WTC11 (cell line): ENCODE measurements around the gene GUCY1B1.

ENCODE experiments used
- CREB1 ChIP-seq: sonication (generic); formaldehyde crosslinking; IDR thresholded peaks from 2 replicates; pipeline ENCODE4 v1.8.0; 2023; ENCODE audit warnings: mild to moderate bottlenecking, missing genetic modification reagents
- CTCF ChIP-seq: fragments of 200-600 bp; IDR thresholded peaks from 2 replicates; pipeline ENCODE4 v1.8.0; 2022; ENCODE audit warnings: antibody characterized with exemption
- ESRRA ChIP-seq: sonication (generic); formaldehyde crosslinking; IDR thresholded peaks from 2 replicates; pipeline ENCODE4 v1.8.1; 2022; ENCODE audit warnings: mild to moderate bottlenecking, missing genetic modification reagents, borderline replicate concordance
- FOXP4 ChIP-seq: sonication (generic); formaldehyde crosslinking; IDR thresholded peaks from 2 replicates; pipeline ENCODE4 v1.8.0; 2022; ENCODE audit warnings: mild to moderate bottlenecking, missing genetic modification reagents
- GABPB1 ChIP-seq: sonication (generic); formaldehyde crosslinking; IDR thresholded peaks from 2 replicates; pipeline ENCODE4 v1.8.1; 2023; ENCODE audit warnings: mild to moderate bottlenecking, missing genetic modification reagents
- MAX ChIP-seq: sonication (generic); formaldehyde crosslinking; IDR thresholded peaks from 2 replicates; pipeline ENCODE4 v1.8.0; 2022; ENCODE audit warnings: mild to moderate bottlenecking, missing genetic modification reagents
- NFE2L1 ChIP-seq: sonication (generic); formaldehyde crosslinking; IDR thresholded peaks from 2 replicates; pipeline ENCODE4 v1.8.1; 2023; ENCODE audit warnings: missing genetic modification reagents
- RELA ChIP-seq: sonication (generic); formaldehyde crosslinking; IDR thresholded peaks from 2 replicates; pipeline ENCODE4 v1.8.1; 2022; ENCODE audit warnings: missing genetic modification reagents, mild to moderate bottlenecking, borderline replicate concordance
- SMAD3 ChIP-seq: sonication (generic); formaldehyde crosslinking; IDR thresholded peaks from 2 replicates; pipeline ENCODE4 v1.8.0; 2022; ENCODE audit warnings: missing genetic modification reagents, mild to moderate bottlenecking, borderline replicate concordance
- ZBTB21 ChIP-seq: sonication (generic); formaldehyde crosslinking; IDR thresholded peaks from 2 replicates; pipeline ENCODE4 v1.8.1; 2023; ENCODE audit warnings: mild to moderate bottlenecking, missing genetic modification reagents, borderline replicate concordance
- ZNF138 ChIP-seq: sonication (generic); formaldehyde crosslinking; conservative IDR thresholded peaks from 2 replicates; pipeline ENCODE4 v1.8.1; 2022; ENCODE audit warnings: mild to moderate bottlenecking, moderate library complexity, missing genetic modification reagents
- ZNF263 ChIP-seq: sonication (generic); formaldehyde crosslinking; IDR thresholded peaks from 2 replicates; pipeline ENCODE4 v1.8.1; 2022; ENCODE audit warnings: low read depth, mild to moderate bottlenecking, moderate library complexity, missing genetic modification reagents
- ZNF416 ChIP-seq: fragments of 250-450 bp; sonication (Bioruptor Pico); IDR thresholded peaks from 2 replicates; pipeline ENCODE4 v1.9.0; 2021; ENCODE audit warnings: mild to moderate bottlenecking, inconsistent platforms
- TF ChIP-seq, protein P1 (sequence below): sonication (generic); formaldehyde crosslinking; IDR thresholded peaks from 2 replicates; pipeline ENCODE4 v1.8.0; 2022; ENCODE audit warnings: mild to moderate bottlenecking, missing genetic modification reagents

GRCh38 chr4:155800685-155801343 is 42.0 kb downstream of the GUCY1B1 start:
- TF ChIP-seq RELA (CRISPR knock-in tag) (no peak), CREB1 (CRISPR knock-in tag) (no peak), CTCF (no peak), FOXP4 (CRISPR knock-in tag) (no peak), MAX (CRISPR knock-in tag) (no peak), ESRRA (no peak), ZBTB21 (no peak), ZNF416 (CRISPR knock-in tag) (no peak), ZNF263 (no peak), ZNF138 (no peak), GABPB1 (no peak), NFE2L1 (CRISPR knock-in tag) (no peak), SMAD3 (CRISPR knock-in tag) (no peak)
- TF ChIP-seq, protein P1, sequence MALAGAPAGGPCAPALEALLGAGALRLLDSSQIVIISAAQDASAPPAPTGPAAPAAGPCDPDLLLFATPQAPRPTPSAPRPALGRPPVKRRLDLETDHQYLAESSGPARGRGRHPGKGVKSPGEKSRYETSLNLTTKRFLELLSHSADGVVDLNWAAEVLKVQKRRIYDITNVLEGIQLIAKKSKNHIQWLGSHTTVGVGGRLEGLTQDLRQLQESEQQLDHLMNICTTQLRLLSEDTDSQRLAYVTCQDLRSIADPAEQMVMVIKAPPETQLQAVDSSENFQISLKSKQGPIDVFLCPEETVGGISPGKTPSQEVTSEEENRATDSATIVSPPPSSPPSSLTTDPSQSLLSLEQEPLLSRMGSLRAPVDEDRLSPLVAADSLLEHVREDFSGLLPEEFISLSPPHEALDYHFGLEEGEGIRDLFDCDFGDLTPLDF (CRISPR knock-in tag) = no peak
